Measurements from ENCODE around the gene ZNF366.
"Not testable (repeated sequence)": the region's sequence is repeated elsewhere in the genome, so short reads cannot be mapped to it uniquely, and the experiment has no call there.

Gene ZNF366

GRCh38 chr5:72439192-72439591, 68.0 kb downstream of the ZNF366 start:
- no peak for DNase-seq

DNA sequence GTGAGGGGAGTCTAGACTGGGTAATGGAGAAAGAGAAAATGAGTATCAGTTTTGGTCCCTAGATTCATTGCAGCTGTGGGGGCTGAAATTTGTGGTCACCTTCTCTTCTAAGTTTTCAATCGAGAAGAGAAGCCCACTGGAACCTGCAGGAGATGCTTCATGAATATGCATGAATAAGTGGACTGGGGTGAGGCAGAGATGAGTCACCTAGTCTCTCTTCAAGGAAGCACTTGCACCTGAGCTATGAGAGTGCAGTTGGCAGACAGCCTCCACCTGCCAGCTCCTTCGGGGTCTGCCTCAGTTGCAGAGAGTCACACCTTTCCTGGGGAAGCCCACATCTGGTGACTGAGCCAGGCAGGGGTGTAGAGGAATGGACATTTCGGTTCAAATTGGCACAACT, 69.1 kb downstream of the ZNF366 start:
- DNase-seq, result no peak

GRCh38 chr5:72436796-72437471, 70.3 kb downstream of the ZNF366 start:
- no peak for DNase-seq

GRCh38 chr5:72434781-72435437, 72.3 kb downstream of the ZNF366 start:
- no peak for DNase-seq

GRCh38 chr5:72434056-72434780, 73.0 kb downstream of the ZNF366 start:
- no peak for DNase-seq

DNA sequence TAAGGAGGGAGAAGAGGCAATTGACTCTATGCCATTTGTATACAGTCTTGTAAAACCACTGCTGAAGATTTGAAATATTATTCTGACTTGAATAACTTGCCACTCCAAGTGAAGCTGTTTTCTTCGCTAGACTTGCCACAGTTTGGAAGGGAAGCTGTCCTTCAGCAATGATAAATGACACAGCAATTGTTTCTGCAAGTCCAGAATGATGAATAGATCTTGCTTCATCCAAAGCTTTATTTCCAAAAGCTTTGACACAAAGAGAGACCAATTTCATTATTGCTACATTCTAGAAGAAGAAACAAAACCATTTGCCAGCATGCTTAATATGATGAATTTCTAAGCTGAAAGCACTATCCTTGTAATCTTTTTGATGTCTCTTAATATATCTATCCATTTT, 73.7 kb downstream of the ZNF366 start:
- no peak for DNase-seq

- DNase-seq, result no peak
Measured at GRCh38 chr5:72428669-72429068, 78.5 kb downstream of the ZNF366 start.

DNA sequence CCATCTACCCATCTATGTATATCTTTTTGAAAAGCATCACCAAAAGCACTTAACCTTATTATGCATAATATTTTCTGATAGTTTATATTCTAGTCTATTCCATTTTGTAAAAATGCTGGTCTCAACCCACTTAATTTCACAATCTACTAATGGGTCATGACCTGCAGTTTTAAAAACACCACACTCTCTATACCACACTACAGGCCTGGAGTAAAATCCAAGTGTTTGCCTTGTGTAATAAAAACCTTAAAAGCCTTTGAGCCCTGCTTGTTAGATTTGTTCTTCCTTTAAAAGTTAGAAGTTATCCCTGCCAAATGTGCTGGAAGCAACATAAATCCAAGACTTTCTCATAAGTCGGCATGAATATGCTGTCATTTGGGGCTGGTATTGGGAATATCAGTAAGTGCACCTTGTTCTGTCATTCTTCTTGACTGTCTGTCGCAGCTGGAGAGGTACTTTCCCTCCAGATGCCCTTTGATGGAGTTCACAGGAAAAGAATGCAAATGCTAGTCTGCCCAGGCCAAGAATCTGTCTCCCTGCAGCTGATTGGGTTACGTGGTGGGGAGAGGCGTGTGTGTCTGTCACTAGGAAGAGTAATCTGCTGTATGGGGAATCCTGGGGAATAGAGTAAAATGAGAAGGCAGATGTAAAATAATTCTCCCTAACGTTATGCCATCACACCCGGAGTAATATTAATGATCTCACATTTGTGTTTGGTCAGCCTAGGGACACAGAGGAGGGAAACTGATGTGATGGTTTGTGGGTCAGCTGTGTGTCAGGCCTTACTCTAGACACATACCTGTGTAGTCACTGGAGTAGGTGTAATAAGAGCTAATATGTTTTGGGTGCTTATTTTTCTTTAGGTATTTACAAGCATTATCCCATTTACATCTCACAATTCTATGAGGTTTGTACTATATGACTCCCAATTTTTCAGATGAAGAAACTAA, 79.4 kb downstream of the ZNF366 start:
- no peak for DNase-seq

GRCh38 chr5:72427016-72427415, 80.2 kb downstream of the ZNF366 start:
- DNase-seq, result no peak

- no peak for DNase-seq
Measured at GRCh38 chr5:72426019-72426418, 81.2 kb downstream of the ZNF366 start.

- DNase-seq, result no peak
Measured at GRCh38 chr5:72418271-72418670, 88.9 kb downstream of the ZNF366 start.

DNA sequence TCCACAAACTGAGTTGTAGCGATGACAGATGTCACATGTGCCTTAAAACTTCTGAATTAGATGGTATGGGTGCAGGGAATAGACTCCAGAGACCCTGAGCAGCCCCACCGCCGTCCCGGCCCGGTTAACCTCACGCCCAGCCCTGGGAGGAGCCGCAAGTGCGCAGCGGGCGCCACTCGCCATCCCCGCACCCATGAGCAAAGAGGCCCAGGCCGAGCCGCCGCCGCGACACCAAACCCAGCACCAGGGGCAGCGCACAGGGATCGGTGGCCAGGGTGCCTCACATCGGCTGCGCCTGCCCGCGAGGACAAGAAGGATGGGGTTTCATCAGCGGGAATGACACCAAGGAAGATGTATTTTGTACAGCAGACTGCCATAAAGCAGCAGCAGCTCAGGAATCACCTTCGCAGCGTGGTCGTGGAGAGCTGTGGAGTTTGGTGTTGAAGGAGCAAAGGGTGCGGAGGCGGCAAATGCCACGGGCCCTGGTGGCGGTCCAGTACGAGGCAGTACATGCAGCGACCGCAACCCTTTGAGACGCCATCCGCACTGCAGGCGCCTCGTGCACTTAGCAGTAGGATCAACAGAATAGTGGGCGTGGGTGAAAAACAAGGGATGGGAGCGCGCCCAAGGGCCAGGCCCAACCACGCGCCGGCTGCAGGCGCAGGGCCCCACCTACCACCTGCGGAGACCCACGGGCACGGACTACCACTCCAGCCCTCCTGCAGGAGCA, 89.7 kb downstream of the ZNF366 start:
- no peak for DNase-seq

GRCh38 chr5:72415616-72416325, 91.4 kb downstream of the ZNF366 start:
- no peak for DNase-seq

DNA sequence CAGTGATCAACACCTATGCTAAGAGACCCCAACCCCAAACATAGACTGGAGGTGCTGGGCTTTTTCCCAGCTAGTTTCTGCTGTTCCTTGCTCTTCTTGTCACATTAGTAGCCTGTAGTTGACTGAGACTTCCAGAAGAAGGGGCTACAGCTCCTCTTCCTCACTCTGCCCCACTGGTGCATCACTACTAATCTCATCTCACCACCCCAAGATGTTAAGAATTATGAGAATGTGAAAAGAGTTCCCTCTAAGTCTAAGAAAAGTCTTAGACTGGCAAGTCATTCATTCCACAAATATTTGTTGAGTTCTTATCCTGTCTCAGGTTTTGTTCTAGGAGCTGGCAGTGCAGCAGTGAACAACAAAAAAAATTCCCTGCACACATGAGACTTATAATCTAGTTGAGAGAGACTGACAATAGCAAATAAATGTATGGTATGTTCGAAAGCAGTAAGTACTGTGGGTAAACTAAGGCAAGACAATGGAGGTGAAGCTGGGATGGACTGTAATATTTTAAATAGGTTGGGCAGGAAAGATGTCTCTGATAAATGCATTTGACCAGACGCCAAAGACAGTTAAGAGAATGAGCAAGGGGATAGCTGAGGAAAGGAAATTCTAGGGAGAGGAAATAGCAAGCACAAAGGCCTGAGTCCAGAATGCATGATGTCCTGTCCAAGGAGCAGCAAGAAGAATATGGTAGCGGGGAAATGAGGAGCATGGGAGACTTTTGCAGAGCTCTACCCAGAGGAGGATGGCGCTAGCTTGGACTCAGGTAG, 94.7 kb downstream of the ZNF366 start:
- no peak for DNase-seq

DNA sequence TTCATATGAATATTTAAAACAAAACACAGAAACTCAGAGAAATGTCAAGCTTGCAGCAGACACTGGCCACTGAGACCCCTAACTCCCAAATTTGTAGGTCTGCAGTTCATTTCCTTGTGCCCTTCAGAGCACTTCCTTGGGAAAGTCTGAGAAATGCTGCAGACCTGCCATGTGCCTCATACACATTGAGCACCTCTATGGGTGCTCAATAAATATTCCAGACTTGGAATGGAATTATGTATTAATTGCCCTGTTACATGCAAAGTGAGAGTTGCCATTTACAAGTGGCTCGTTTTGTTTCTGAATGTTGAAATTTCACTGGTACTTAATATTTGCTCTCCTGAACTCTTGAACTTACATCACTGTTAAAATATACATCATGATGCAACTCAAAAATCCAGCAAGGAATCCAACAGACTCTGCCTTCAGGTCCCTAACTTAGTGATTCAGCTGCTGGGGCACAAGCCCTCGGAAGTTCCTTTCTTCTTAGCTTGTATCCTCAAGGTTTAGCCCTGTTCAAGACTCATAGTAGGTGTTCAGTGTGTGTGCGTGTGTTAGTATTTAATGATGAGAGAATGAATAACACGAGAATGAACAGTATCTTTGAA, 96.4 kb downstream of the ZNF366 start:
- DNase-seq, result no peak

DNA sequence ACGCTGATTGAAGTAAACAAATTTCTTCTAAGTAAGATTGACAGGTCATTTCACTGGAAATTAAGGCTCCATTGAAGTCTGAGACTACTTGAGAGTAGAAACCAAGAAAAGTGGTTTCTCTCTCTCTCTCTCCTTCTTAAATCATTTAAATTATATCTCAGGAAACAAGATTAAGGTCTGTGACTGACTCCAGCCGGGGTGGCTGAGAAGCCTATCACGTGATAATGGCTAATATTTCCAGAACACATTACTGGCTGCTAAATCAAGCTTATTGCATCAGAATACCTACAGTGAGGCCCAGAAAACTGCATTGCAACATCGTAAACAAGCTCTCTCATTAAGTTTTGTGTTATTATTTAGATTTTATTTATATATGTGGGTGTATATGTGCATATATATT, 98.6 kb downstream of the ZNF366 start:
- DNase-seq, result no peak

- no peak for DNase-seq
Measured at GRCh38 chr5:72408127-72408526, 99.1 kb downstream of the ZNF366 start.

DNA sequence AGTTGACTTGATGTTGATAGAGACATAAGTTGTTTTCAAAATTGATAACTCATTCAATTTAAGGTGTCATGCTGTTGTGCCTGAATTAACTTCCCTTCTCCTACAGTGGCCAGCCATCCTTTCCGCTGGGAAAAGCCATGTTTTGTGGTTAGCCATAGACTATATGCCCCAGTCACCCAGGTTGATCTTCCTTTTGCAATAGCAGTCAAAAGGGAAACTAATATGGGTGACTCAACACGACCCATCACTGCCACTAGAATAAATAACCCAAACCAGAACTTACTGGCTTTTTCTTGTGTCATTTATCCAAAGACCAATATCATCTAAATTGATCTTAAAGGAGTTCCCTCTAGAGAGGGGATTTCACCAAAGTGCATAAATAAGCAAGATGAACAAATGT, 99.7 kb downstream of the ZNF366 start:
- DNase-seq, result no peak

- DNase-seq, result no peak
Measured at GRCh38 chr5:72407078-72407477, 100.1 kb downstream of the ZNF366 start.

DNA sequence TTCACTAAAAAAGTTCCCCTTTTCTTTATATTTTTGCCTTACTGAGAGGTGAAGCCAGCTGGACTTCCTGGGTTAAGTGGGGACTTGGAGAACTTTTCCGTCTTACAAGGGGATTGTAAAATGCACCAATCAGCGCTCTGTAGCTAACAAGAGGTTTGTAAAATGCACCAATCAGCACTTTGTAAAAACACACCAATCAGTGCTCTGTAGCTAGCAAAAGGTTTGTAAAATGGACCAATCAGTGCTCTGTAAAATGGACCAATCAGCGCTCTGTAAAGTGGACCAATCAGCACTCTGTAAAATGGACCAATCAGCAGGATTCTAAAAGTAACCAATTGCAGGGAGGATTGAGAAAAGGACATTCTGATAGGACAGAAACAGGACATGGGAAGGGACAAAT, 102.4 kb downstream of the ZNF366 start:
- not testable (repeated sequence) for DNase-seq

Data from T-helper 9 cell (primary cell).